HL-60/S4 treated with retinoic acid at 250 ng/mL for 4 days and 3 days (cell line): ENCODE data around the gene ARHGAP8.

Experiments
- in situ Hi-C: fragments of 300-500 bp; cut with MboI; formaldehyde crosslinking; loops from 2 replicates; pipeline ENCODE4 v1.7.0; 2022; ENCODE audit warnings: low sequenced_read_pairs

Gene ARHGAP8

DNA sequence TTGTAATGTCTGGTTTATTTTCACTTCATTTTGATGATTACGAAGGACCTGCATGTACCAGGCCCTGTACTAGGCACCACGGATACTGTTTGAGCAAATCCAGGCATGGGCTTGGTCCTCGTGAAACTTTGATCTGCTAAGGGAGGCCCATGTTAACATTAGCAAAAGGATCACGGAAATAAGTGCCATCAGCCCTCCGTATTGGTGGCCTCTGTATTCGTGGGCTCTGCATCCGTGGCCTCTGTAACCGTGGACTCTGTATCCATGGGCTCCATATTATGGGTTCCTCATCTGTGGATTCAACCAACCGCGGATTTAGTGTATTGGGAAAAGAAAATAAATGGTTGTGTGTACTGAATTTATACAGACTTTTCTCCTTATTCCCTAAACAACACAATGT, 8.7 kb downstream of the ARHGAP8 start:
- in situ Hi-C loops: no loop called here

DNA sequence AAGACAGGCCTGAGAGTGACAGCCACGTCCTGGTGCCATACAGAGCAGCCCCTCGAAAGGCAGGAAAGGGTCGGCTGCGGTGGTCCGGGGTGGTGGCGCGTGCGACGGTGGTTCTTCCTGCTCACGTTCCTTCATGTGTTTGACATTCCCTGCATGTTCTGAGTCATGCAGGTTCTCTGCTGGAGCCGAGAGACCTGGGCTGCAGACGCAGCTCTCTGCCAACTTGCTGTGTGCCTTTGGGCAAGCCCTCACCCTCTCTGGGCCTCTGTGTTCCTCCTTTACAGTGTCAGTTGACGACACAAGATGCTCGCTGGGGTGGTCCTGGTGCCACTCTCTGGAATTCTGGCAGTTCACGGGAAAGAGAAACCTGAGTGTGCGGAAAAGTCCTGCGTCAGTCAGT, 12.0 kb downstream of the ARHGAP8 start:
- in situ Hi-C loops: no loop called here

- in situ Hi-C loops: no loop called here
These were observed 12.6 kb downstream of the ARHGAP8 start for GRCh38 chr22:44764974-44765373.

GRCh38 chr22:44765571-44766285, 13.4 kb downstream of the ARHGAP8 start:
- in situ Hi-C loops: no loop called here

- in situ Hi-C loops: no loop called here
These were observed 20.7 kb downstream of the ARHGAP8 start for GRCh38 chr22:44773082-44773481.

- in situ Hi-C loops: no loop called here
These were observed 23.5 kb downstream of the ARHGAP8 start for GRCh38 chr22:44775862-44776261.

- in situ Hi-C loops: no loop called here
These were observed 24.4 kb downstream of the ARHGAP8 start for GRCh38 chr22:44776605-44777363.

DNA sequence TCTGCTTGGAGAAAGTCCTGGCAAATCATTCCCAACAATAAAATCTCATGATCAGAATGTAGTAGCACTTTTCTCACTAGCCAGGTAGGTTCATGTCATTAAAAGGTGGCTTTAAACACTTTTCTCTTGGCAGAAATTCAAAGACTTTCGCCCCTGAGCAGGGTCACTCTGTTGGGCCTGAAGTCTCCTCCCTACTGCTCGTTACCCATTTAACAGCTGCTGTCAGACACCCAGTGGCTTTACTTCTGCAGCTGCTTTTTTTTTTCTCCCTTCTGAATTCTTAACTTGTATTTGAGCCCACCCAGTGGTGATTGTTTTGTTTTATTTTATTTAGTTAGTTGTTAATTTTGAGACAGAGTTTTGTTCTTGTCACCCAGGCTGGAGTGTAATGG, 25.0 kb downstream of the ARHGAP8 start:
- in situ Hi-C loops: no loop called here

DNA sequence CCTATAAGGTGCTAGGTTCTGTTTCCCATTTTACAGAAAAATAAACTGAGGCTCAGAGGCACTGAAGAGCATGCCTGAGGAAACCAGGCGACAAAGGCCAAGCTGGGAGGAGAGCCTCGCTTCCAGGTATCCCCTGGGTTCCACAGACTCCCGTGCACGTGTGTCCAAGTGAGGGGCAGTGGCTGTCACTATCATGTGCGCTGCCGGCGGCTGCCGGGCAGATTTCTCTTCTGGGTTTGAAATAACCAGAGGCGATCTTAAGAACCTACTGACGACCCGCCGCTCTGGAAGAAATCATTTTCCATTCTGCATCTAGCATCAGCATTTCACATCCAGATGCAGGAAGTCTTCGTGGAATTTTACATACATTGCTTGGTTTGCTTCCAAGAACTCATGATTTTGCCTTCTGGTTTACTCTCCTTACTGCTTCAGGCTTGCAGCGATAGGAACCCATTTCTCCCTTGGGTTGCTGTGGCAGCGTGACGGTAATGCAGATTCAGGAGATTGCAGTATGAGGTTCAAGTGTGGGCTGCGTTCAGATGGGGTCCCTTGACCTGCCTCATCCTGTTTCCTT, 28.6 kb downstream of the ARHGAP8 start:
- in situ Hi-C loops: no loop called here

- in situ Hi-C loops: no loop called here
These were observed 30.1 kb downstream of the ARHGAP8 start for GRCh38 chr22:44782363-44782963.

GRCh38 chr22:44783091-44783490, 30.7 kb downstream of the ARHGAP8 start:
- in situ Hi-C loops: no loop called here

DNA sequence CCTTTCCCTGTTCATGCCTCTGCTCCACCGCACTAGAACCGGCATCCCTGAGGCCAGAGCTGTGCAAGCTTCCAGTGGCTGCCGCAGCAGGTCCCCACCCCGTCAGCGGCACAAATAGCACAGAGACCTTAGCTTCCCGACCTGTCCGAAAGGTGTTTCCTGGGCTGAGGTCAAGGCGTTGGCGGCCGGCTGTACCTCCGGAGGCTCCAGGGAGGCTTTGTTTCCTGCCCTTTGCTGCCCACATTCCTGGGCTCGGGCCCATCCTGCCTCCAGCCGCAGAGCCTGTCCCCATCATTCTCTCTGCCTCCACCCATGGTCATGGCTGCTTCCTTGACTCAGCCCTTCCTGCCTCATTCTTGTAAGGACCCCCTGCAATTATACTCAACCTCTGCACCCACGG, 31.2 kb downstream of the ARHGAP8 start:
- in situ Hi-C loops: no loop called here

DNA sequence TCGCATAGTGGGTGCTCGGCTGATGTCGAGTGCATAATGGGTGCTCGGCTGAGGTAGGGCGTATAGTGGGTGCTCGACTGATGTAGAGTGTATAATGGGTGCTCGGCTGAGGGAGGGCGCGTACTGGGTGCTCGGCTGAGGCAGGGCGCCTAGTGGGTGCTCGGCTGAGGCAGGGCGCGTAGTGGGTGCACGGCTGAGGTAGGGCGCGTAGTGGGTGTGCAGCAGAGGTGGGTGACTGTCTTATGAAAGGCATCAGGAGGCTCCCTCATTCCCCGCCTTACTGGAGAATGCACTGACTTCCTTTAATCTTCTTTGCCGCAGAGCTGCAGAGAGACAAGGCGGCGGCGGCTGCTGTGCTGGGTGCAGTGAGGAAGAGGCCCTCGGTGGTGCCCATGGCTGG, 33.8 kb downstream of the ARHGAP8 start:
- in situ Hi-C loops: no loop called here

GRCh38 chr22:44786610-44787009, 34.2 kb downstream of the ARHGAP8 start:
- in situ Hi-C loops: no loop called here

GRCh38 chr22:44787832-44788231, 35.5 kb downstream of the ARHGAP8 start:
- in situ Hi-C loops: no loop called here

GRCh38 chr22:44793106-44793505, 40.7 kb downstream of the ARHGAP8 start:
- in situ Hi-C loops: no loop called here

GRCh38 chr22:44793506-44794172, 41.3 kb downstream of the ARHGAP8 start:
- in situ Hi-C loops: no loop called here

- in situ Hi-C loops: no loop called here
These were observed 43.6 kb downstream of the ARHGAP8 start for GRCh38 chr22:44795701-44796630.

GRCh38 chr22:44797181-44797725, 44.9 kb downstream of the ARHGAP8 start:
- in situ Hi-C loops: no loop called here
